ENCODE results near the gene ANTXR2. TPM values are rescaled to one million over a fixed set of nuclear protein-coding genes. Genes with fewer than 3 reads are reported as not detected.

ANTXR2 gene
- total RNA-seq, 1 experiment from 2014 or later = not detected

- Histone ChIP-seq H2AFZ (ENCODE audit: low read length) (no peak overlapping the region), H3K27ac (ENCODE audit: low read length) (no peak overlapping the region), H3K9me2 (replicated peaks; ENCODE audit: insufficient read depth, low read length) (no peaks in the 10 kb centered on the region), H3K36me3 (ENCODE audit: insufficient read depth, low read length) (no peaks in the 10 kb centered on the region), H3K9ac (ENCODE audit: low read length) (no peak overlapping the region), H3K4me1 (ENCODE audit: low read length) (no peaks in the 10 kb centered on the region), H4K20me1 (ENCODE audit: insufficient read depth, low read depth, low read length) (no peaks in the 10 kb centered on the region), H3K9me3 (ENCODE audit: low read length) (no peaks in the 10 kb centered on the region), H3K27me3 (ENCODE audit: low read length) (no peaks in the 10 kb centered on the region), H3K79me2 (ENCODE audit: low read length) (no peaks in the 10 kb centered on the region), H3K4me3 (ENCODE audit: low read length) (no peak overlapping the region), H3K4me2 (ENCODE audit: low read depth, low read length, poor library complexity, severe bottlenecking) (no peak overlapping the region)
- no peak for DNase-seq
These were observed 17.1 kb upstream of the ANTXR2 start for GRCh38 chr4:80090090-80090489.

- H4K20me1 ChIP-seq (ENCODE audit: insufficient read depth, low read depth, low read length) = no peaks in the 10 kb centered on the region
- H3K27ac ChIP-seq (ENCODE audit: low read length) = no peak overlapping the region
- H3K36me3 ChIP-seq (ENCODE audit: insufficient read depth, low read length) = no peaks in the 10 kb centered on the region
- H2AFZ ChIP-seq (ENCODE audit: low read length) = no peak overlapping the region
- H3K9me3 ChIP-seq (ENCODE audit: low read length) = no peaks in the 10 kb centered on the region
- no peak overlapping the region for H3K4me2 ChIP-seq (ENCODE audit: low read depth, low read length, poor library complexity, severe bottlenecking)
- H3K27me3 ChIP-seq (ENCODE audit: low read length) = no peaks in the 10 kb centered on the region
- H3K79me2 ChIP-seq (ENCODE audit: low read length) = no peaks in the 10 kb centered on the region
- H3K4me1 ChIP-seq (ENCODE audit: low read length) = no peaks in the 10 kb centered on the region
- DNase-seq = no peak
- H3K9me2 ChIP-seq (replicated peaks; ENCODE audit: insufficient read depth, low read length) = no peaks in the 10 kb centered on the region
- no peak overlapping the region for H3K9ac ChIP-seq (ENCODE audit: low read length)
- H3K4me3 ChIP-seq (ENCODE audit: low read length) = no peak overlapping the region
These were observed 15.4 kb upstream of the ANTXR2 start for GRCh38 chr4:80088471-80088870.

GRCh38 chr4:80086296-80086695, 13.3 kb upstream of the ANTXR2 start:
- Histone ChIP-seq H3K4me3 (ENCODE audit: low read length) (no peak overlapping the region), H3K27ac (ENCODE audit: low read length) (no peak overlapping the region), H3K4me1 (ENCODE audit: low read length) (no peaks in the 10 kb centered on the region), H3K79me2 (ENCODE audit: low read length) (no peaks in the 10 kb centered on the region), H3K27me3 (ENCODE audit: low read length) (no peaks in the 10 kb centered on the region), H3K9ac (ENCODE audit: low read length) (no peak overlapping the region), H3K4me2 (ENCODE audit: low read depth, low read length, poor library complexity, severe bottlenecking) (no peak overlapping the region), H3K9me3 (ENCODE audit: low read length) (no peaks in the 10 kb centered on the region), H4K20me1 (ENCODE audit: insufficient read depth, low read depth, low read length) (no peaks in the 10 kb centered on the region), H3K9me2 (replicated peaks; ENCODE audit: insufficient read depth, low read length) (no peaks in the 10 kb centered on the region), H3K36me3 (ENCODE audit: insufficient read depth, low read length) (no peaks in the 10 kb centered on the region), H2AFZ (ENCODE audit: low read length) (no peak overlapping the region)
- DNase-seq = no peak

- Histone ChIP-seq H3K9me2 (replicated peaks; ENCODE audit: insufficient read depth, low read length) (no peaks in the 10 kb centered on the region), H3K4me1 (ENCODE audit: low read length) (no peaks in the 10 kb centered on the region), H3K4me3 (ENCODE audit: low read length) (no peak overlapping the region), H2AFZ (ENCODE audit: low read length) (no peak overlapping the region), H3K9me3 (ENCODE audit: low read length) (no peaks in the 10 kb centered on the region), H3K9ac (ENCODE audit: low read length) (no peak overlapping the region), H3K36me3 (ENCODE audit: insufficient read depth, low read length) (no peaks in the 10 kb centered on the region), H3K27me3 (ENCODE audit: low read length) (no peaks in the 10 kb centered on the region), H3K79me2 (ENCODE audit: low read length) (no peaks in the 10 kb centered on the region), H3K4me2 (ENCODE audit: low read depth, low read length, poor library complexity, severe bottlenecking) (no peak overlapping the region), H4K20me1 (ENCODE audit: insufficient read depth, low read depth, low read length) (no peaks in the 10 kb centered on the region), H3K27ac (ENCODE audit: low read length) (no peak overlapping the region)
- no peak for DNase-seq
These were observed 12.1 kb upstream of the ANTXR2 start for GRCh38 chr4:80085081-80085480.

- no peak overlapping the region for H3K4me2 ChIP-seq (ENCODE audit: low read depth, low read length, poor library complexity, severe bottlenecking)
- H3K9me2 ChIP-seq (replicated peaks; ENCODE audit: insufficient read depth, low read length) = no peaks in the 10 kb centered on the region
- no peak overlapping the region for H3K9ac ChIP-seq (ENCODE audit: low read length)
- H4K20me1 ChIP-seq (ENCODE audit: insufficient read depth, low read depth, low read length) = no peaks in the 10 kb centered on the region
- H3K4me1 ChIP-seq (ENCODE audit: low read length) = no peaks in the 10 kb centered on the region
- no peak overlapping the region for H2AFZ ChIP-seq (ENCODE audit: low read length)
- H3K27me3 ChIP-seq (ENCODE audit: low read length) = no peaks in the 10 kb centered on the region
- H3K9me3 ChIP-seq (ENCODE audit: low read length) = no peaks in the 10 kb centered on the region
- H3K4me3 ChIP-seq (ENCODE audit: low read length) = no peak overlapping the region
- no peak for DNase-seq
- no peaks in the 10 kb centered on the region for H3K36me3 ChIP-seq (ENCODE audit: insufficient read depth, low read length)
- H3K27ac ChIP-seq (ENCODE audit: low read length) = no peak overlapping the region
- H3K79me2 ChIP-seq (ENCODE audit: low read length) = no peaks in the 10 kb centered on the region
These were observed 9.7 kb upstream of the ANTXR2 start for GRCh38 chr4:80082693-80083092.

- H3K36me3 ChIP-seq (ENCODE audit: insufficient read depth, low read length) = no peaks in the 10 kb centered on the region
- H3K79me2 ChIP-seq (ENCODE audit: low read length) = no peaks in the 10 kb centered on the region
- no peaks in the 10 kb centered on the region for H3K9me2 ChIP-seq (replicated peaks; ENCODE audit: insufficient read depth, low read length)
- no peak for DNase-seq
- H3K27me3 ChIP-seq (ENCODE audit: low read length) = no peaks in the 10 kb centered on the region
- no peaks in the 10 kb centered on the region for H3K9me3 ChIP-seq (ENCODE audit: low read length)
- no peak overlapping the region for H2AFZ ChIP-seq (ENCODE audit: low read length)
- no peak overlapping the region for H3K9ac ChIP-seq (ENCODE audit: low read length)
- H3K4me1 ChIP-seq (ENCODE audit: low read length) = no peaks in the 10 kb centered on the region
- no peak overlapping the region for H3K27ac ChIP-seq (ENCODE audit: low read length)
- no peaks in the 10 kb centered on the region for H4K20me1 ChIP-seq (ENCODE audit: insufficient read depth, low read depth, low read length)
- no peak overlapping the region for H3K4me2 ChIP-seq (ENCODE audit: low read depth, low read length, poor library complexity, severe bottlenecking)
- no peak overlapping the region for H3K4me3 ChIP-seq (ENCODE audit: low read length)
These were observed 8.5 kb upstream of the ANTXR2 start for GRCh38 chr4:80081566-80081965.

- Histone ChIP-seq H3K4me3 (ENCODE audit: low read length) (no peak overlapping the region), H3K9me2 (replicated peaks; ENCODE audit: insufficient read depth, low read length) (no peaks in the 10 kb centered on the region), H2AFZ (ENCODE audit: low read length) (no peak overlapping the region), H3K27me3 (ENCODE audit: low read length) (no peaks in the 10 kb centered on the region), H4K20me1 (ENCODE audit: insufficient read depth, low read depth, low read length) (no peaks in the 10 kb centered on the region), H3K79me2 (ENCODE audit: low read length) (no peaks in the 10 kb centered on the region), H3K27ac (ENCODE audit: low read length) (no peak overlapping the region), H3K36me3 (ENCODE audit: insufficient read depth, low read length) (no peaks in the 10 kb centered on the region), H3K4me1 (ENCODE audit: low read length) (no peaks in the 10 kb centered on the region), H3K9ac (ENCODE audit: low read length) (no peak overlapping the region), H3K4me2 (ENCODE audit: low read depth, low read length, poor library complexity, severe bottlenecking) (no peak overlapping the region), H3K9me3 (ENCODE audit: low read length) (no peaks in the 10 kb centered on the region)
- DNase-seq = no peak
These were observed 6.4 kb upstream of the ANTXR2 start for GRCh38 chr4:80079255-80079923.

GRCh38 chr4:80078346-80079092, 5.5 kb upstream of the ANTXR2 start:
- no peak overlapping the region for H3K4me3 ChIP-seq (ENCODE audit: low read length)
- no peak overlapping the region for H3K4me2 ChIP-seq (ENCODE audit: low read depth, low read length, poor library complexity, severe bottlenecking)
- no peaks in the 10 kb centered on the region for H3K9me2 ChIP-seq (replicated peaks; ENCODE audit: insufficient read depth, low read length)
- H3K36me3 ChIP-seq (ENCODE audit: insufficient read depth, low read length) = no peaks in the 10 kb centered on the region
- no peaks in the 10 kb centered on the region for H4K20me1 ChIP-seq (ENCODE audit: insufficient read depth, low read depth, low read length)
- no peak for DNase-seq
- no peak overlapping the region for H2AFZ ChIP-seq (ENCODE audit: low read length)
- H3K9me3 ChIP-seq (ENCODE audit: low read length) = no peaks in the 10 kb centered on the region
- no peak overlapping the region for H3K9ac ChIP-seq (ENCODE audit: low read length)
- H3K79me2 ChIP-seq (ENCODE audit: low read length) = no peaks in the 10 kb centered on the region
- H3K27me3 ChIP-seq (ENCODE audit: low read length) = no peaks in the 10 kb centered on the region
- H3K27ac ChIP-seq (ENCODE audit: low read length) = no peak overlapping the region
- no peaks in the 10 kb centered on the region for H3K4me1 ChIP-seq (ENCODE audit: low read length)

All from Karpas-422 (cell line).